ENCODE data around the gene KLHL8. TPM values are rescaled to one million over a fixed set of nuclear protein-coding genes. Genes with fewer than 3 reads are reported as not detected.

Gene KLHL8
- total RNA-seq, 1 experiment from 2014 or later = 9.9 TPM

GRCh38 chr4:87141428-87141827, 79.0 kb downstream of the KLHL8 start:
- DNase-seq = no peak
- H3K27ac Mint-ChIP-seq (ENCODE audit: unreplicated experiment) = no peak overlapping the region
- H3K27me3 Mint-ChIP-seq (ENCODE audit: unreplicated experiment) = no peaks in the 10 kb centered on the region
- no peaks in the 10 kb centered on the region for H3K9me3 Mint-ChIP-seq (ENCODE audit: low read depth, unreplicated experiment)
- intact Hi-C loops (cut with micrococcal nuclease; ENCODE audit: unreplicated experiment) = no loop called here
- CTCF ChIA-PET = interaction anchor here (0.5 kb wide), 1 partner anchor 297 kb away, joined by 3 read pairs; no protein-coding TSS in a partner anchor
- BruUV-seq (replicated peaks) = no TSS peak
- H3K36me3 Mint-ChIP-seq (ENCODE audit: insufficient read depth, unreplicated experiment) = peaks cover 5% of the 10 kb centered on the region
- H3K4me3 Mint-ChIP-seq (ENCODE audit: low read depth, unreplicated experiment) = no peak overlapping the region
- H3K4me1 Mint-ChIP-seq (ENCODE audit: low read depth, unreplicated experiment) = no peaks in the 10 kb centered on the region
- TF ChIP-seq CTCF (IDR thresholded peaks at IDR 0.05; ENCODE audit: unreplicated experiment) = no peak

- no peak overlapping the region for H3K27ac Mint-ChIP-seq (ENCODE audit: unreplicated experiment)
- no peaks in the 10 kb centered on the region for H3K36me3 Mint-ChIP-seq (ENCODE audit: insufficient read depth, unreplicated experiment)
- no peaks in the 10 kb centered on the region for H3K4me1 Mint-ChIP-seq (ENCODE audit: low read depth, unreplicated experiment)
- intact Hi-C loops (cut with micrococcal nuclease; ENCODE audit: unreplicated experiment) = no loop called here
- no peaks in the 10 kb centered on the region for H3K27me3 Mint-ChIP-seq (ENCODE audit: unreplicated experiment)
- no peak overlapping the region for H3K4me3 Mint-ChIP-seq (ENCODE audit: low read depth, unreplicated experiment)
- BruUV-seq (replicated peaks) = no TSS peak
- no peak for TF ChIP-seq CTCF (IDR thresholded peaks at IDR 0.05; ENCODE audit: unreplicated experiment)
- CTCF ChIA-PET = interaction anchor here (0.5 kb wide), 1 partner anchor 211 kb away, joined by 4 read pairs; no protein-coding TSS in a partner anchor
- no peaks in the 10 kb centered on the region for H3K9me3 Mint-ChIP-seq (ENCODE audit: low read depth, unreplicated experiment)
- no peak for DNase-seq
Measured at GRCh38 chr4:87134122-87134521, 86.3 kb downstream of the KLHL8 start.

- no peaks in the 10 kb centered on the region for H3K27me3 Mint-ChIP-seq (ENCODE audit: unreplicated experiment)
Measured at GRCh38 chr4:87133183-87133582, 87.2 kb downstream of the KLHL8 start.

GRCh38 chr4:87132035-87132434, 88.4 kb downstream of the KLHL8 start:
- DNase-seq = no peak
- no peaks in the 10 kb centered on the region for H3K9me3 Mint-ChIP-seq (ENCODE audit: low read depth, unreplicated experiment)
- H3K27ac Mint-ChIP-seq (ENCODE audit: unreplicated experiment) = no peak overlapping the region
- no peaks in the 10 kb centered on the region for H3K27me3 Mint-ChIP-seq (ENCODE audit: unreplicated experiment)
- no peaks in the 10 kb centered on the region for H3K4me1 Mint-ChIP-seq (ENCODE audit: low read depth, unreplicated experiment)
- intact Hi-C loops (cut with micrococcal nuclease; ENCODE audit: unreplicated experiment) = no loop called here
- H3K4me3 Mint-ChIP-seq (ENCODE audit: low read depth, unreplicated experiment) = no peak overlapping the region
- TF ChIP-seq CTCF (IDR thresholded peaks at IDR 0.05; ENCODE audit: unreplicated experiment) = no peak
- BruUV-seq (replicated peaks) = no TSS peak
- peaks cover 6% of the 10 kb centered on the region for H3K36me3 Mint-ChIP-seq (ENCODE audit: insufficient read depth, unreplicated experiment)
- CTCF ChIA-PET = no interaction called here

More at GRCh38 chr4:87133183-87133582, 87.2 kb downstream of the KLHL8 start:
- Mint-ChIP-seq H3K27ac (ENCODE audit: unreplicated experiment) (no peak overlapping the region), H3K9me3 (ENCODE audit: low read depth, unreplicated experiment) (no peaks in the 10 kb centered on the region), H3K4me1 (ENCODE audit: low read depth, unreplicated experiment) (no peaks in the 10 kb centered on the region), H3K36me3 (ENCODE audit: insufficient read depth, unreplicated experiment) (no peaks in the 10 kb centered on the region), H3K4me3 (ENCODE audit: low read depth, unreplicated experiment) (no peak overlapping the region)
- TF ChIP-seq CTCF (IDR thresholded peaks at IDR 0.05; ENCODE audit: unreplicated experiment) = no peak
- BruUV-seq (replicated peaks) = no TSS peak
- no peak for DNase-seq
- intact Hi-C loops (cut with micrococcal nuclease; ENCODE audit: unreplicated experiment) = no loop called here
- CTCF ChIA-PET = no interaction called here

Measured in Calu3 (cell line).